ENCODE measurements around the gene CDH12. TPM values are rescaled to one million over a fixed set of nuclear protein-coding genes. Genes with fewer than 3 reads are reported as not detected.

The CDH12 gene
- total RNA-seq, 2 experiments from 2014 or later: not detected

DNA sequence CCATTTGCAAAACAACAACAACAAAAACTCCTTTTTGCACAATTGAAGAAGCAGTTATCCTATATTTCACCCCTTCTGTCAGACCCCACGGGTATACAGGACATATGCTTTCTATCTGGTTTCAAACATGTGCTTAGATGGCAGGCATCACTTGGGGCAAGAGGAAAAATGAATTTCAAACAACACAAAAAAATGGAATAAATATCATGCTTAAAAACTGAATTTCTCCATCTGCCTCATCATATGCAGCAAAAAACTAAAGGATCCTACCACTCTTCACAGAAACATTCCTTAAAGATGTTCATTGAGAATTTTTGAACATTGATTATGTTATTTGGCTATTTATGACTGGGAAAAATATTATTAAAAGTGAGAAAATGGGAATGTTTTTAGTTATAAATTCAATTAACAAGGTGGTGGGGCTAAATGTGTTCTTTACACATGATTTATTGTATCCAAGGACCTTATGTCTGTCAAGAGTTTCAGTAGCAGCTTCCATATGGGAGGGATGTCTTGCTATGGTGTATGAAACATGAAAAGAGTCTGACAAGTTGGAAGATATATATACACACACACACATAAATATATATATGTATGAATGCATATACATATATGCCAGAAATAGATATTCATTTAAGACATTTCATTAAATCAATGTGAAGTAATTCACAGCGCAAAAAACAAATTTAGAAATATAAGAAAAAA, 358.0 kb downstream of the CDH12 start:
- CTCF ChIA-PET: no interaction called here
- H3K27me3 Mint-ChIP-seq: no peaks in the 10 kb centered on the region
- no peaks in the 10 kb centered on the region for H3K4me1 Mint-ChIP-seq
- H3K27ac Mint-ChIP-seq: no peak overlapping the region
- H3K4me3 Mint-ChIP-seq: no peak overlapping the region
- ATAC-seq (no peak), DNase-seq (no peak)
- no peaks in the 10 kb centered on the region for H3K36me3 Mint-ChIP-seq
- peaks cover 13% of the 10 kb centered on the region for H3K9me3 Mint-ChIP-seq (ENCODE audit: low read depth)

DNA sequence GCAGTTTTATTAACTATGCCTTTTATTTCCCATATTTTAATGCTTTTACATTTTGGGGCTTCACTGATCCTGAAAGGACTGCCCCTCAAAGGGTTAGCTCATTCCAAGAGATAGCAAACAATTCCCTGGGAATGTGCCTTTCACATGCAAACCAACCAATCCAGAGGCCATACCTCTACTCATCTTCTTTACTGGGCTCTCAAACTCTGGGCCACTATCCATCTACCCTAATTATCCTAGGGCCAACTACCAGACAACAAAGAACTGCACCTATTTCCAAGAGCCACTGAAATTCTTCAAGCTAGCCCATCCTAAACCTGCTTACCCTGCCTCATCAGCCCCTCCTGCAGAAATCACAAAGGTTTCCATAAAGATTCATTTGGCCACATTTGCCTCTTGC, 364.7 kb downstream of the CDH12 start:
- Mint-ChIP-seq H3K9me3 (ENCODE audit: low read depth) (peaks cover 10% of the 10 kb centered on the region), H3K4me1 (no peaks in the 10 kb centered on the region), H3K27me3 (no peaks in the 10 kb centered on the region), H3K4me3 (no peak overlapping the region), H3K27ac (no peak overlapping the region), H3K36me3 (no peaks in the 10 kb centered on the region)
- DNase-seq (no peak), ATAC-seq (no peak)
- CTCF ChIA-PET: no interaction called here

DNA sequence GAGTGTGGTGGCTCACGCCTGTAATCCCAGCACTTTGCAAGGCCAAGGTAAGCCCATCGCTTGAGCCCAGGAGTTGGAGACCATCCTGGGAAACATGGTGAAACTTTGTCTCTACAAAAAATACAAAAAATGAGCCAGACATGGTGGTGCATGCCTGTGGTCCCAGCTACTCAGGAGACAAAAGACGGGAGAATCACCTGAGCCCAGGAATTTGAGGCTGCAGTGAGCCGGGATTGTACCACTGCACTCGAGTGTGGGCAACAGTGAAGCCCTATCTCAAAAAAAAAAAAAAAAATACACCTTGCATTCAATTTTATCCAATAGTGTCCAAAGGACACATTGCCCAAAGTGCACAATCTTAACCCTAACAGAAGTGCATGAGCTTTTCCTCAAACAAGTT, 372.8 kb downstream of the CDH12 start:
- ATAC-seq (no peak), DNase-seq (no peak)
- Mint-ChIP-seq H3K4me1 (no peaks in the 10 kb centered on the region), H3K27ac (no peak overlapping the region), H3K27me3 (no peaks in the 10 kb centered on the region), H3K9me3 (ENCODE audit: low read depth) (peaks cover 5% of the 10 kb centered on the region), H3K4me3 (no peak overlapping the region), H3K36me3 (no peaks in the 10 kb centered on the region)
- CTCF ChIA-PET: no interaction called here

DNA sequence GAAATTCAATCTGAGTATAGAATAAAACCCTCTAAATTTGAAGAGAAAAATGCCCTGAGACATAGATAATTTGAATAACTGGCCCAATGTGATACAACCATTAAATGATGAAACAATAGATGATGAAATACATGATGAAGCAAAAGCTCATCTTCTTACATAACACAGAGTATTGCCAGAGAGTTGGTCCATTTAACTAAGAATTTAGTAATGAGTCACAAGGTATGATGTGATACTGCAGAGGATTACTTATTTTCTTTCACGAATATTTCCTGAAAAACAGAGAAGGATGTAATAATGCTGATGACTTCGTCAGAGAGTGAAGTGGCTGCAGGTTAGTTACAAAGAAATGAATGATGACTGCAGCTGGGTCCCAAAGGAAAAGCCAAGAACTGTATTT, 379.3 kb downstream of the CDH12 start:
- Mint-ChIP-seq H3K4me1 (no peaks in the 10 kb centered on the region), H3K9me3 (ENCODE audit: low read depth) (peaks cover 9% of the 10 kb centered on the region), H3K4me3 (no peak overlapping the region), H3K36me3 (no peaks in the 10 kb centered on the region), H3K27ac (no peak overlapping the region), H3K27me3 (no peaks in the 10 kb centered on the region)
- DNase-seq (no peak), ATAC-seq (no peak)
- CTCF ChIA-PET: no interaction called here

DNA sequence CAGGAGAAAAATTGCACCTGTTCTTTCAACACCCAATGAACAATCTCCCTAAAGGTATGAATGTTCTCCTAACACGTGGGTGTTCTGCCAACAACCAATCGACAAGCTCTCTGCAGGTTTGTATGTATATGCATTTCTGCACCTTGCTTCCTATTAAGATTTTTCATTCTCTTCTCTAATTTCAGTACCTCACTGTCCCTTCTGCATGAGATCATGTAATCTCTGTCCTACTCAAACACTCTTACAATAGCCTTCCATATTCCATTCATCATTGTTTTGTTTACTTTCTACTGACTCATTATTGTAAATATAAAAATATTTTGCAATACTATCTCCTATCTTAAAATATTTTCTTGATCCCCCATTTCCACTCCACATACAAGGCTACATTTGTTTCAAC, 382.0 kb downstream of the CDH12 start:
- no peaks in the 10 kb centered on the region for H3K27me3 Mint-ChIP-seq
- ATAC-seq: no peak
- no peak overlapping the region for H3K4me3 Mint-ChIP-seq
- no peaks in the 10 kb centered on the region for H3K4me1 Mint-ChIP-seq
- H3K27ac Mint-ChIP-seq: no peak overlapping the region
- peaks cover 16% of the 10 kb centered on the region for H3K9me3 Mint-ChIP-seq (ENCODE audit: low read depth)
- CTCF ChIA-PET: no interaction called here
- DNase-seq: no peak
- H3K36me3 Mint-ChIP-seq: no peaks in the 10 kb centered on the region

DNA sequence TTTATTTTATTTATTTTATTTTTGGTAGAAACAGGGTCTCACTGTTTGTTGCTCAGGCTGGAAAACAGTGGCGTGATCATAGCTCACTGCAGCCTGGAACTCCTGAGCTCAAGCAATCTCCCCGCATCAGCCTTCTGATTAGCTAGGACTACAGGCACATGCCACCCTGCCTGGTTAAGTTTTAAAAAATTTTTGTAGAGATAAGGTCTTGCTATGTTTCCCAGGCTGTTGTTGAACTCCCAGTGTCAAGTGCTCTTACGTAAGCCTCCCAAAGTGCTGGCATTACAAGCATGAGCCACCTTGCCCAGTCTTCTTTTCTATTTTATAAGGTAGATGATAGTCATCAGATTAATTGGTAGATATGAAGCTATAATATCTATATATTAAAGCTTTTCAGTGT, 382.7 kb downstream of the CDH12 start:
- Mint-ChIP-seq H3K9me3 (ENCODE audit: low read depth) (peaks cover 16% of the 10 kb centered on the region), H3K4me3 (no peak overlapping the region), H3K4me1 (no peaks in the 10 kb centered on the region), H3K27me3 (no peaks in the 10 kb centered on the region), H3K36me3 (no peaks in the 10 kb centered on the region), H3K27ac (no peak overlapping the region)
- CTCF ChIA-PET: no interaction called here
- DNase-seq: no peak
- no peak for ATAC-seq

DNA sequence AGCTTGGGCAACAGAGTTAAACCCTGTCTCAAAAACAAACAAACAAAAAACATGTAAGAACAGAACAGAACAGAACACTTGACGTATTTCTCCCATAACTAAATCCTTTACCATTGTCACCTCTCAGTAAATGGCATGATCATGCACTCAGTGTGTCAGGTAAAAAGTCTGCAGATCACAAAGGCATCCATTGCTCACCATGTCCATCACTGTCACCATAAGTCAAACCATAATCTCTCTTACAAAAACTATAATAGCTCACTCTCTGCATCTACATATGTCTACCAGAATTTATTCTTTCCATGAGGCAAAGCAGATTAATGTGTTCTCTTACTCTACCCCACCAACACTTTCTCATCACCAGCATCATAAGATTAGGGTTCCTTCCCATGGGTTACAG, 387.5 kb downstream of the CDH12 start:
- H3K4me1 Mint-ChIP-seq: no peaks in the 10 kb centered on the region
- no peaks in the 10 kb centered on the region for H3K36me3 Mint-ChIP-seq
- peaks cover 16% of the 10 kb centered on the region for H3K9me3 Mint-ChIP-seq (ENCODE audit: low read depth)
- ATAC-seq: no peak
- DNase-seq: no peak
- no peaks in the 10 kb centered on the region for H3K27me3 Mint-ChIP-seq
- no peak overlapping the region for H3K4me3 Mint-ChIP-seq
- CTCF ChIA-PET: no interaction called here
- H3K27ac Mint-ChIP-seq: no peak overlapping the region

DNA sequence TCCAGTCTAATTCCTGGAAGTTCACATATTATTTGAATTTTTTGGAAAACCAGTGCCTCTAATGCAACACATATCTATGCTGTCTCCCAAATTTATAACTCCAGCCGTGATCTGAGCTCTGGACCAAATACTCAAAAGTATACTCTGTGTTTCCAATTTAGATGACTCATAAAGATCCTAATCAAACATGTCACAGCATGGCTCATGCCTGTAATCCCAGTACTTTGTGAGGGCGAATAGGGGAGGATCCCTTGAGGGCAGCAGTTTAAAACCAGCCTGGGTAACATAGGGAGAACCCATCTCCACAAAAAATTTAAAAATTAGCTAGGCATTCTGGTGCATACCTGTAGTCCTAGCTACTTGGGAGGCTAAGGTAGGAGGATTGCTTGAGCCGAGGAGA, 388.0 kb downstream of the CDH12 start:
- ATAC-seq (no peak), DNase-seq (no peak)
- H3K4me3 Mint-ChIP-seq: no peak overlapping the region
- no peaks in the 10 kb centered on the region for H3K4me1 Mint-ChIP-seq
- no peaks in the 10 kb centered on the region for H3K27me3 Mint-ChIP-seq
- H3K27ac Mint-ChIP-seq: no peak overlapping the region
- CTCF ChIA-PET: no interaction called here
- no peaks in the 10 kb centered on the region for H3K36me3 Mint-ChIP-seq
- peaks cover 16% of the 10 kb centered on the region for H3K9me3 Mint-ChIP-seq (ENCODE audit: low read depth)

DNA sequence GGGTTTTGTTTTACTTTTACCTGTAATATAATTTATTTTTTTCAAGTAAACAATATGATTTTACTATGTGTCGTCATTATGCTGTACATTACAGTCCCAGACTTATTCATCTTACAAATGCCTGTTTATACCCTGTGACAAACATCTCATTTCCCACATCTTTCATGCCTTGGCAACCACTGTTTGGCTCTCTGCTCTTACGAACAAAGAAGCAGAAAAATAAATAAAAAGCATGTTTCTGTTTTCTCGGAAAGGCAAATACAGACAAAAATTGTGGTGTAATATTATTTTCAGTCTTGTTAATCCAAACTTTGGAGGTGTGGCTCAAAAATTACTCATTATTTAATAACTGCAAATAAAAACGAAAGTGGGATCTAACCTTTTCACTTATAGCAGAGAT, 393.0 kb downstream of the CDH12 start:
- Mint-ChIP-seq H3K9me3 (ENCODE audit: low read depth) (peaks cover 8% of the 10 kb centered on the region), H3K36me3 (no peaks in the 10 kb centered on the region), H3K27ac (no peak overlapping the region), H3K4me3 (no peak overlapping the region), H3K27me3 (no peaks in the 10 kb centered on the region), H3K4me1 (no peaks in the 10 kb centered on the region)
- CTCF ChIA-PET: no interaction called here
- no peak for DNase-seq
- no peak for ATAC-seq

DNA sequence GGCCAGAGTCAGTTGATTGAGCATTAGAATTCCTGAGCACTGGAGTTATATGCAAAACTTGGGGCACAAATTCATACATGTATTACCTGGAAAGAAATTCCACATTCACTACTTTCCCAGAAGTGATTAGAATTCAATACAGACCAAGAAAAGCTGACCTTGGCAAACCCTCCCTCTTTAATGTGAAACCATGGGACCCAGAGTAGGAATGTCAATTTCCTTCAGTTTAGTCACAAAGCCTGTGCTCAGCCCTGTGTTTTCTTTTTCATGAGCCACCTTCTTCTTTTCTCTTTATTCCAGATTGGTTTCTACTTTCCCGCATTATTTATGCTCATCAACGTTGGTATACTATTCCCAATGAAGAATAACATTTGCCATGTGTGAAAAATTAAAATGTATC, 420.2 kb downstream of the CDH12 start:
- Mint-ChIP-seq H3K36me3 (no peaks in the 10 kb centered on the region), H3K4me3 (no peak overlapping the region), H3K27me3 (no peaks in the 10 kb centered on the region), H3K9me3 (ENCODE audit: low read depth) (peaks cover 4% of the 10 kb centered on the region), H3K27ac (no peak overlapping the region), H3K4me1 (no peaks in the 10 kb centered on the region)
- DNase-seq (no peak), ATAC-seq (no peak)
- CTCF ChIA-PET: no interaction called here

DNA sequence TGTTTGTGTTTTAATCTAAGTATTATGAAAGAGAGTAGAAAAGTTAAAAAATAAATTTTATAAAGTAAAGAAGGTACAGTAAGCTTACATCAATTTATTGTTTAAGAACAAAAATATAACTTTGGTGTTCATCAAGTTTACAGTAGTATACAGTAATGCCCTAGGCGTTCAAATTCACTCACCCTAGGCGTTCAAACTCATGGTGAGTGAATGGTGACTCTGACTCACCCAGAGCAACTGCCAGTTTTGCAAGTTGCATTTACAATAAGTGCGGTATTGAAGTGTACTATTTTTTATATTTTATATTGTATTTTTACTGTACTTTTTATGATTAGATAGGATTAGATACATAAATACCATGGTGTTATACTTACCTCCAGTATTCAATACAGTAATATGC, 421.3 kb downstream of the CDH12 start:
- Mint-ChIP-seq H3K9me3 (ENCODE audit: low read depth) (peaks cover 4% of the 10 kb centered on the region), H3K4me1 (no peaks in the 10 kb centered on the region), H3K4me3 (no peak overlapping the region), H3K27ac (no peak overlapping the region), H3K36me3 (no peaks in the 10 kb centered on the region), H3K27me3 (no peaks in the 10 kb centered on the region)
- CTCF ChIA-PET: no interaction called here
- ATAC-seq (no peak), DNase-seq (no peak)

DNA sequence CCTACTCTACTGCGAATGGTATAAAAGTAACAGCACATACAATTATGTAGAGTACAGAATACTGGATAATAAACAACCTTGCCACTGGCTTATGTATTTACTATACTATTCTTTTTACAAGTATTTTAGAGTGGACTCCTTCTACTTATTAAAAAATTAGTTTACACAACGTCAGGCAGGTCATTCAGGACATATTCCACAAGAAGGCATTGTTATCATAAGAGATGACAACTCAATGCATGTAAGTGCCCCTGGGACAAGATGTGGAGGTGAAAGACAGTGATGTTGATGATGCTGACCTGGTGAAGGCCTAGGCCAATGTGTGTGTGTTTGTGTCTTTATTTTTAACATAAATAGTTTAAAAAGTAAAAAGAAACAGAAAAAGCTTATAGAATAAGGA, 421.7 kb downstream of the CDH12 start:
- Mint-ChIP-seq H3K4me1 (no peaks in the 10 kb centered on the region), H3K9me3 (ENCODE audit: low read depth) (peaks cover 4% of the 10 kb centered on the region), H3K36me3 (no peaks in the 10 kb centered on the region), H3K4me3 (no peak overlapping the region), H3K27me3 (no peaks in the 10 kb centered on the region), H3K27ac (no peak overlapping the region)
- no peak for ATAC-seq
- no peak for DNase-seq
- CTCF ChIA-PET: no interaction called here

DNA sequence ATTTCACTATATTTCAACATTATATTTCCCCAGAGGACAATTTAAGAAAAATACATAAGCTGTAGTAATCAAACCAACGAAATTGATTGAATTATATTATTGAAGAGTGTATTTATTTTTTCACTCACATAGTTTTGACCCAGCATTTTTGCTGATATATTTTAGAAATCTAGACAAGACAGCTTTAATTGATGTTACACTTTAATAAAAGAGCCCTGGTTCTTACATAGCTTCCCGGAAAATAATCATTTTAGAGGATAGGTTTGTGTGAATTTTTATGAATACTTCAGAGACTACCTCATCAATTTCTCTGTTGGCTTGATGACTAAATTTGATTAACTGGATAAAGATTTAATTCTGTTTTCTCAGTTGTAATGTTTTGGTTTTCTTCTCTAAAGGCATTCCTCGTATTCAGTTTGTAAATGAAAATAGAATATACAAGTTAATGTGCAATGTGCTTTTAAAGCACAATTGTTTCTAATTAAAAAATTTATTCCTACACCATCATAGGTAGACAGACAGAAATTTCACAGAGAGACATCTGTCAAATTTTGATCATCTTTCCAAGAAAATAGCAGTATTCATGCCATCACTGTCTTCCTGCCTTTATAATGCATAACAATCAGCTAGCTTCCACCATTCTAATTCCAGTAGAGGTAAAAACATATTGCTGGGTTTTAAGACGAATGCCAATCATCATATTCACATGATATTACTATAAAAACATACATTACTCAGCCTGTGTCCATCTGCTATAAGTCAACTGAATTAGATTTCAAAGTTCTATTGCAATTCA, 441.4 kb downstream of the CDH12 start:
- Mint-ChIP-seq H3K36me3 (no peaks in the 10 kb centered on the region), H3K27ac (no peak overlapping the region), H3K9me3 (ENCODE audit: low read depth) (peaks cover 8% of the 10 kb centered on the region), H3K27me3 (no peaks in the 10 kb centered on the region), H3K4me1 (no peaks in the 10 kb centered on the region), H3K4me3 (no peak overlapping the region)
- CTCF ChIA-PET: no interaction called here
- ATAC-seq: no peak
- DNase-seq: no peak

DNA sequence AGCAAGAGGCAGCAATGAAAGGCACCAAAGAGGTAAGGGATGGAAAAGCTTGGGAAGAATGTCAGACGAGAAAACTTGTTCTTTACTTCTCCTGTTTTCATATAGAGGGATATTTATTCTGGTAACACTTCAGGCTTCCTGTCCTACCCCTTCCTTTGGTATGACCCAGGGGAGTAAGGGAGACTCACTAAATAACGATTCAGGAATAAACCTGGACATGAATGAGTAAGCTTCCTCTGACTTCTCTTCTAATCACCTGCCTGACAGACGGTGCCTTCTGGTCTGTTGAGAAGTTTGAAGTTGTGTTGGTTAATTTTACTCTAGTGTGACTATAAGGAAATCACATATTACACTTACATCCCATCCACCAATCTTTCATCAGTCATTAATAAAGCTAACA, 461.2 kb downstream of the CDH12 start:
- H3K9me3 Mint-ChIP-seq (ENCODE audit: low read depth): peaks cover 17% of the 10 kb centered on the region
- ATAC-seq (no peak), DNase-seq (no peak)
- CTCF ChIA-PET: no interaction called here
- H3K4me1 Mint-ChIP-seq: no peaks in the 10 kb centered on the region
- no peaks in the 10 kb centered on the region for H3K36me3 Mint-ChIP-seq
- no peak overlapping the region for H3K27ac Mint-ChIP-seq
- no peaks in the 10 kb centered on the region for H3K27me3 Mint-ChIP-seq
- no peak overlapping the region for H3K4me3 Mint-ChIP-seq
